GM10266 (cell line): ENCODE results near the gene KIF12.

Experiments
- DNase-seq: peaks from one replicate; pipeline ENCODE4 v3.0.0; 2012; ENCODE audit errors: extremely low spot score
- CTCF ChIP-seq: IDR thresholded peaks from 2 replicates; pipeline ENCODE4 v1.5.1; 2012; ENCODE audit warnings: mild to moderate bottlenecking, low read depth; ENCODE audit not compliant: control insufficient read depth, insufficient read depth; ENCODE audit errors: missing control alignments

KIF12 gene

GRCh38 chr9:114121227-114122135 is 22.4 kb upstream of the KIF12 start:
- no peak for TF ChIP-seq CTCF
- DNase-seq: no peak

- TF ChIP-seq CTCF: no peak
- no peak for DNase-seq
These were observed 21.3 kb upstream of the KIF12 start for GRCh38 chr9:114120192-114121014.

- no peak for DNase-seq
- no peak for TF ChIP-seq CTCF
These were observed 20.4 kb upstream of the KIF12 start for GRCh38 chr9:114119242-114120191.

- TF ChIP-seq CTCF: no peak
- no peak for DNase-seq
These were observed 19.1 kb upstream of the KIF12 start for GRCh38 chr9:114117996-114118830.

GRCh38 chr9:114117614-114117995 is 18.5 kb upstream of the KIF12 start:
- TF ChIP-seq CTCF: no peak
- DNase-seq: no peak

GRCh38 chr9:114116126-114116747 is 17.1 kb upstream of the KIF12 start:
- TF ChIP-seq CTCF: no peak
- DNase-seq: no peak
